ENCODE measurements around the gene LMNTD2. TPM values are rescaled to one million over a fixed set of nuclear protein-coding genes. Genes with fewer than 3 reads are reported as not detected.

The LMNTD2 gene
- total and polyA plus RNA-seq, 2 experiments from 2014 or later = 7.3 to 15.9 TPM

GRCh38 chr11:558503-558902, 2.0 kb downstream of the LMNTD2 start:
- no peak overlapping the region for H2AFZ ChIP-seq
- H3K4me1 ChIP-seq (ENCODE audit: insufficient read depth) = peaks cover 33% of the 10 kb centered on the region
- DNase-seq (ENCODE audit: low spot score) = no peak
- no peak overlapping the region for H3K27ac ChIP-seq
- no peak for TF ChIP-seq EZH2 (IDR thresholded peaks at IDR 0.05; ENCODE audit: borderline replicate concordance)
- no peak for TF ChIP-seq CTCF (IDR thresholded peaks at IDR 0.05; ENCODE audit: poor library complexity)
- TF ChIP-seq EZH2phosphoT487 (IDR thresholded peaks at IDR 0.05; ENCODE audit: low read depth, severe bottlenecking, unreplicated experiment) = no peak
- H3K9me3 ChIP-seq (ENCODE audit: low read depth) = no peaks in the 10 kb centered on the region
- H3K79me2 ChIP-seq = peaks cover 17% of the 10 kb centered on the region
- 92% methylated on average over 19 of the region's 20 CpGs for WGBS (ENCODE audit: low lambda C conversion rate, missing lambda C conversion rate)
- H3K4me2 ChIP-seq = no peak overlapping the region
- H3K27me3 ChIP-seq = peaks cover 34% of the 10 kb centered on the region
- no peaks in the 10 kb centered on the region for H3K9me2 ChIP-seq (replicated peaks; ENCODE audit: insufficient read depth)
- H4K20me1 ChIP-seq (ENCODE audit: insufficient read depth, poor library complexity, severe bottlenecking) = no peaks in the 10 kb centered on the region
- H3K36me3 ChIP-seq (replicated peaks; ENCODE audit: insufficient read depth, low read depth) = no peaks in the 10 kb centered on the region
- no peak overlapping the region for H3K4me3 ChIP-seq

GRCh38 chr11:557328-558132, 3.0 kb downstream of the LMNTD2 start:
- Histone ChIP-seq H4K20me1 (ENCODE audit: insufficient read depth, poor library complexity, severe bottlenecking) (no peaks in the 10 kb centered on the region), H3K4me2 (no peak overlapping the region), H3K27me3 (peaks cover 34% of the 10 kb centered on the region), H2AFZ (no peak overlapping the region), H3K27ac (no peak overlapping the region), H3K36me3 (replicated peaks; ENCODE audit: insufficient read depth, low read depth) (no peaks in the 10 kb centered on the region), H3K4me1 (ENCODE audit: insufficient read depth) (peaks cover 32% of the 10 kb centered on the region), H3K79me2 (peaks cover 10% of the 10 kb centered on the region), H3K9me2 (replicated peaks; ENCODE audit: insufficient read depth) (no peaks in the 10 kb centered on the region), H3K9me3 (ENCODE audit: low read depth) (no peaks in the 10 kb centered on the region), H3K4me3 (no peak overlapping the region)
- TF ChIP-seq EZH2 (IDR thresholded peaks at IDR 0.05; ENCODE audit: borderline replicate concordance) = no peak
- no peak for TF ChIP-seq CTCF (IDR thresholded peaks at IDR 0.05; ENCODE audit: poor library complexity)
- no peak for TF ChIP-seq EZH2phosphoT487 (IDR thresholded peaks at IDR 0.05; ENCODE audit: low read depth, severe bottlenecking, unreplicated experiment)
- 85% methylated on average over 24 of the region's 24 CpGs for WGBS (ENCODE audit: low lambda C conversion rate, missing lambda C conversion rate)
- DNase-seq (ENCODE audit: low spot score) = no peak

GRCh38 chr11:556662-557256, 3.8 kb downstream of the LMNTD2 start:
- no peaks in the 10 kb centered on the region for H4K20me1 ChIP-seq (ENCODE audit: insufficient read depth, poor library complexity, severe bottlenecking)
- no peaks in the 10 kb centered on the region for H3K9me2 ChIP-seq (replicated peaks; ENCODE audit: insufficient read depth)
- H3K4me3 ChIP-seq = no peak overlapping the region
- DNase-seq (ENCODE audit: low spot score) = no peak
- H2AFZ ChIP-seq = no peak overlapping the region
- no peaks in the 10 kb centered on the region for H3K9me3 ChIP-seq (ENCODE audit: low read depth)
- TF ChIP-seq CTCF (IDR thresholded peaks at IDR 0.05; ENCODE audit: poor library complexity) (no peak), EZH2 (IDR thresholded peaks at IDR 0.05; ENCODE audit: borderline replicate concordance) (no peak), EZH2phosphoT487 (IDR thresholded peaks at IDR 0.05; ENCODE audit: low read depth, severe bottlenecking, unreplicated experiment) (no peak)
- H3K27ac ChIP-seq = no peak overlapping the region
- no peak overlapping the region for H3K4me2 ChIP-seq
- 87% methylated on average over 22 of the region's 22 CpGs for WGBS (ENCODE audit: low lambda C conversion rate, missing lambda C conversion rate)
- H3K27me3 ChIP-seq = peaks cover 34% of the 10 kb centered on the region
- H3K4me1 ChIP-seq (ENCODE audit: insufficient read depth) = peaks cover 24% of the 10 kb centered on the region
- no peaks in the 10 kb centered on the region for H3K36me3 ChIP-seq (replicated peaks; ENCODE audit: insufficient read depth, low read depth)
- H3K79me2 ChIP-seq = peaks cover 2% of the 10 kb centered on the region
